Neural cell (in vitro differentiated cells): ENCODE data around the gene SGF29. TPM values are rescaled to one million over a fixed set of nuclear protein-coding genes. Genes with fewer than 3 reads are reported as not detected.
"Not testable (repeated sequence)": the region's sequence is repeated elsewhere in the genome, so short reads cannot be mapped to it uniquely, and the experiment has no call there.

Source experiments
- H2AFZ ChIP-seq: fragments of 200-600, 300-800 bp; sonication (generic), shearing (Covaris generic); 2 replicates; pipeline ENCODE4 v1.6.0; 2014; ENCODE audit warnings: low read depth, mild to moderate bottlenecking, antibody characterized with exemption, low read length, moderate library complexity
- H3F3A ChIP-seq: fragments of 200-600 bp; shearing (Covaris generic); 2 replicates; pipeline ENCODE4 v1.6.1; 2016; ENCODE audit warnings: mild to moderate bottlenecking, moderate library complexity, mixed read lengths, antibody characterized with exemption, low read length; ENCODE audit not compliant: insufficient read depth, poor library complexity, severe bottlenecking
- H3K27ac ChIP-seq: fragments of 200-600, 300-800 bp; sonication (generic), shearing (Covaris generic); 2 replicates; pipeline ENCODE4 v1.5.1; 2014; ENCODE audit warnings: mild to moderate bottlenecking, low read length, moderate library complexity
- H3K27me3 ChIP-seq: fragments of 300-800, 200-600 bp; sonication (generic), shearing (Covaris generic); 2 replicates; pipeline ENCODE4 v1.6.0; 2014; ENCODE audit warnings: mild to moderate bottlenecking, low read depth, low read length, moderate library complexity; ENCODE audit not compliant: insufficient read depth
- H3K36me3 ChIP-seq: fragments of 300-800, 200-600 bp; sonication (generic), shearing (Covaris generic); 2 replicates; pipeline ENCODE4 v1.5.1; 2014; ENCODE audit warnings: mild to moderate bottlenecking, antibody characterized with exemption, low read length, moderate library complexity; ENCODE audit not compliant: insufficient read depth
- H3K4me2 ChIP-seq: fragments of 300-800, 200-600 bp; sonication (generic), shearing (Covaris generic); 2 replicates; pipeline ENCODE4 v1.6.0; 2014; ENCODE audit warnings: mild to moderate bottlenecking, low read length
- H3K4me3 ChIP-seq: fragments of 300-800, 200-600 bp; sonication (generic), shearing (Covaris generic); 2 replicates; pipeline ENCODE4 v1.5.1; 2014; ENCODE audit warnings: mild to moderate bottlenecking, low read length, moderate library complexity
- H3K79me2 ChIP-seq: fragments of 200-600 bp; shearing (Covaris generic); replicated peaks from 2 replicates; pipeline ENCODE4 v1.6.0; 2014; ENCODE audit warnings: mild to moderate bottlenecking, low read length, moderate library complexity; ENCODE audit not compliant: insufficient read depth
- H3K9ac ChIP-seq: fragments of 300-800, 200-600 bp; sonication (generic), shearing (Covaris generic); 2 replicates; pipeline ENCODE4 v1.6.1; 2016; ENCODE audit warnings: mild to moderate bottlenecking, low read length, mixed read lengths
- H3K9me2 ChIP-seq: fragments of 200-600 bp; shearing (Covaris generic); 2 replicates; pipeline ENCODE4 v1.6.1; 2016; ENCODE audit warnings: mild to moderate bottlenecking, low read length, mixed read lengths; ENCODE audit not compliant: insufficient read depth
- H3K9me3 ChIP-seq: fragments of 200-600, 300-800 bp; sonication (generic), shearing (Covaris generic); 2 replicates; pipeline ENCODE4 v1.6.1; 2016; ENCODE audit warnings: mild to moderate bottlenecking, mixed run types, low read length, moderate library complexity, mixed read lengths
- H4K20me1 ChIP-seq: fragments of 200-600 bp; shearing (Covaris generic); 2 replicates; pipeline ENCODE4 v1.6.1; 2016; ENCODE audit warnings: mild to moderate bottlenecking, mixed run types; ENCODE audit not compliant: insufficient read depth
- EP300 ChIP-seq: fragments of 450-650 bp; conservative IDR thresholded peaks from 2 replicates; pipeline ENCODE4 v1.6.1; 2014; ENCODE audit warnings: antibody characterized with exemption, mild to moderate bottlenecking, moderate library complexity; ENCODE audit not compliant: poor library complexity, severe bottlenecking
- EZH2 ChIP-seq: fragments of 200-600, 300-800 bp; shearing (Covaris generic), sonication (generic); IDR thresholded peaks from 2 replicates; pipeline ENCODE4 v1.6.1; 2014; ENCODE audit warnings: antibody characterized with exemption, low read length, borderline replicate concordance, mild to moderate bottlenecking; ENCODE audit not compliant: insufficient read depth, poor library complexity, severe bottlenecking
- MXI1 ChIP-seq: fragments of 450-650 bp; conservative IDR thresholded peaks from 2 replicates; pipeline ENCODE4 v1.6.1; 2014; ENCODE audit warnings: antibody characterized with exemption, mild to moderate bottlenecking; ENCODE audit not compliant: poor library complexity, severe bottlenecking
- POLR2AphosphoS5 ChIP-seq: IDR thresholded peaks from 2 replicates; pipeline ENCODE4 v1.6.1; 2012
- RAD21 ChIP-seq: fragments of 450-650 bp; conservative IDR thresholded peaks from 2 replicates; pipeline ENCODE4 v1.6.1; 2014; ENCODE audit warnings: antibody characterized with exemption, mild to moderate bottlenecking, moderate library complexity
- SMC3 ChIP-seq: fragments of 450-650 bp; conservative IDR thresholded peaks from 2 replicates; pipeline ENCODE4 v1.6.1; 2014; ENCODE audit warnings: antibody characterized with exemption, mild to moderate bottlenecking, moderate library complexity; ENCODE audit not compliant: poor library complexity
- TAF1 ChIP-seq: IDR thresholded peaks from 2 replicates; pipeline ENCODE4 v1.6.1; 2012; ENCODE audit warnings: low read depth
- polyA plus RNA-seq: library from polyadenylated mRNA; depleted of rRNA; stranded (reverse); fragments of >200 nt; gene quantifications from 2 replicates; pipeline ENCODE4 v1.2.3, GENCODE V29; 2014
- TF ChIP-seq, protein P1 (sequence below): fragments of 450-650 bp; IDR thresholded peaks from 2 replicates; pipeline ENCODE4 v1.5.1; 2014; ENCODE audit warnings: antibody characterized with exemption, mild to moderate bottlenecking, moderate library complexity; ENCODE audit not compliant: poor library complexity, severe bottlenecking
- TF ChIP-seq, protein P2 (sequence below): IDR thresholded peaks from 2 replicates; pipeline ENCODE4 v1.6.1; 2012; ENCODE audit warnings: borderline replicate concordance

Gene SGF29
- polyA plus RNA-seq, 1 donor from 2014 or later = 32.8 TPM

DNA sequence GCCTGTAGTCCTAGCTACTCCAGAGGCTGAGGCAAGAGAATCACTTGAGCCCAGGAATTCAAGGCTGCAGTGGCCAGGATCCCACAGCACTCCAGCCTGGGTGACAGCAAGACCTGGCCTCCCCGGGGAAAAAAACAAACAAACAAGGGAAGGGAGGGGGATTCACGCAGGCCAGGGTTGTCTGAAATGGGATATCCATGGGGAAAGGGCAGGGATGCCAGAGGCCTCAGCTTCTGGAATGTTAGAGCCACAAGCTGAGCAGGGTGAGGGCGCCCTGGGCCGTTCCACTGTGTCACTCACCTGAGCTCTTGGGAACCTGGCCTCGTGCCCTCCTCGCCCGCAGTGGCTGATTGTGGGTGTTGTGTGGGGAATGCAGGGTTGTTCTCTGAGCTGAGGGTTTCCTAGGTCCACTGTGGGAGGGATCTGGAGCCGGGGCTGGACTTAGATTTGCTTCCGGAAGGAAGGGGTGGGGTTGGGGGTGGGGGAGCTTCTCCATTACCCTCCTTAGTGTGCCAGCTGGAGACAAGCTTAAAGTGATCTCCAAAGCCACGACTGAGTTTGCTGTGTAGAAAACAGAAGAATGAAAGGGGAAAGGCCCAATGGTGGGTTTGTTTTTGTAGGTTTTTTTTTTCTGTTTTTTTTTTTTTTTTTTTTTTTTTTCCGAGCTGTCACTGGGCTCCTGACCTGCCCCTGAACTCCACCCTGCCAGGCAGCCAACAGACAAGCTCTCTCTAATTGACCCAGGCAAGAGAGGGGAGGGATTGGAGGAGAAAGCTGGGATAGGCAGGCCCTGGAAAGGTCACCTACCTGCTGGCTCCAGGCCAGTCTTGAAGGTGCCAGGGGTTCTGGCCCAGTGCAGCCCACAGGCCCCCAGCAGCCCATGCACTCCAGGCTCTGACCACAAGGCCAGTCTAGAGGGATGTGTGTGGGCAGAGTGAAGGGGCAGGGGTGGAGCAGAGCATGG is 56.2 kb downstream of the SGF29 start, which contains the start of gene SULT1A1:
Gene SULT1A1 (minus strand): TSS at position 414 of the 964 bp plus-strand sequence. CDS start 1,189 bp downstream, outside the sequence.
- Histone ChIP-seq H3K27ac (no peak within 1 kb of the TSS), H3K9ac (no peak within 1 kb of the TSS)

DNA sequence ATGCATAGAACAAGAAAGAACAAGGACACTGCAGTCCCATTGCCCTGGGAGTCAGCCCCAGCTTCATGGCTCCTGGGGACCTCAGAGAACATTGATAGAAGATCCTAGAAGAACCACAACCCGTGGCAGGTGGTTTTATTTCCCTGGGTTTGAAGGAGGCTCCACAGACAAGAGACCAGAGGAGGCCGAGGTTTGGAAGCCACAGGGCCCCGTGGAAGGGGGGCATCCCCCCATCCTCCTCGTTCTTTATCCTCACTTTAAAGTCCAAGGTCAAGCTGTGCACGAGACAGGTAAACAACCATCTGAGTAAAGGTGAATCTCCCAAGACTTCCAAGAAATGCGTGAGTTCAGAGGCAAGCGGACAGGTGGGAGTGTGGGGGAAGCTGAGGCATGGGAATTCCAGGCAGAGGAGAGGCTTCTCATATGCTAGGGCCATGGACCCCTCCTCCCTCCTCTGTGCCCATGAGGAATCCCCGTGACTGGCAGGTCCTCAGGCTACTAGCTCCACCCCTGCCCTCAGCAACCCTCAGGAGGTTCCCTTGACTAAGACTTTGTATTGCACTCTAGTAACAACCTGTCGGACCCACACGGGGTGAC is 57.0 kb downstream of the SGF29 start:
- H3K9ac ChIP-seq = no peak overlapping the region
- H2AFZ ChIP-seq = no peak overlapping the region
- no peaks in the 10 kb centered on the region for H3K9me2 ChIP-seq
- no peaks in the 10 kb centered on the region for H3K27me3 ChIP-seq
- no peaks in the 10 kb centered on the region for H3F3A ChIP-seq
- no peak overlapping the region for H3K27ac ChIP-seq
- H3K4me2 ChIP-seq = no peak overlapping the region
- H4K20me1 ChIP-seq = no peaks in the 10 kb centered on the region
- H3K9me3 ChIP-seq = no peaks in the 10 kb centered on the region
- TF ChIP-seq EZH2 (no peak), EP300 (no peak), MXI1 (no peak), TAF1 (no peak), RAD21 (no peak), POLR2AphosphoS5 (no peak)
- TF ChIP-seq, protein P1, sequence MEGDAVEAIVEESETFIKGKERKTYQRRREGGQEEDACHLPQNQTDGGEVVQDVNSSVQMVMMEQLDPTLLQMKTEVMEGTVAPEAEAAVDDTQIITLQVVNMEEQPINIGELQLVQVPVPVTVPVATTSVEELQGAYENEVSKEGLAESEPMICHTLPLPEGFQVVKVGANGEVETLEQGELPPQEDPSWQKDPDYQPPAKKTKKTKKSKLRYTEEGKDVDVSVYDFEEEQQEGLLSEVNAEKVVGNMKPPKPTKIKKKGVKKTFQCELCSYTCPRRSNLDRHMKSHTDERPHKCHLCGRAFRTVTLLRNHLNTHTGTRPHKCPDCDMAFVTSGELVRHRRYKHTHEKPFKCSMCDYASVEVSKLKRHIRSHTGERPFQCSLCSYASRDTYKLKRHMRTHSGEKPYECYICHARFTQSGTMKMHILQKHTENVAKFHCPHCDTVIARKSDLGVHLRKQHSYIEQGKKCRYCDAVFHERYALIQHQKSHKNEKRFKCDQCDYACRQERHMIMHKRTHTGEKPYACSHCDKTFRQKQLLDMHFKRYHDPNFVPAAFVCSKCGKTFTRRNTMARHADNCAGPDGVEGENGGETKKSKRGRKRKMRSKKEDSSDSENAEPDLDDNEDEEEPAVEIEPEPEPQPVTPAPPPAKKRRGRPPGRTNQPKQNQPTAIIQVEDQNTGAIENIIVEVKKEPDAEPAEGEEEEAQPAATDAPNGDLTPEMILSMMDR = no peak
- no peaks in the 10 kb centered on the region for H3K36me3 ChIP-seq
- no peaks in the 10 kb centered on the region for H3K79me2 ChIP-seq
- H3K4me3 ChIP-seq = no peak overlapping the region

More for the DNA sequence above, 56.2 kb downstream of the SGF29 start, which contains the start of gene SULT1A1:
- Histone ChIP-seq H3K9me3 (no peaks in the 10 kb centered on the region), H3K4me3 (no peak within 1 kb of the TSS), H3K27me3 (no peaks in the 10 kb centered on the region), H3K9me2 (no peaks in the 10 kb centered on the region), H2AFZ (no peak within 1 kb of the TSS), H3F3A (no peaks in the 10 kb centered on the region), H3K79me2 (no peaks in the 10 kb centered on the region), H4K20me1 (no peaks in the 10 kb centered on the region), H3K36me3 (no peaks in the 10 kb centered on the region), H3K4me2 (no peak within 1 kb of the TSS)
- TF ChIP-seq EZH2 (no peak), MXI1 (no peak), TAF1 (no peak), RAD21 (no peak), POLR2AphosphoS5 (no peak), EP300 (no peak), SMC3 (no peak)
- TF ChIP-seq, protein P1 = no peak
- TF ChIP-seq, protein P2, sequence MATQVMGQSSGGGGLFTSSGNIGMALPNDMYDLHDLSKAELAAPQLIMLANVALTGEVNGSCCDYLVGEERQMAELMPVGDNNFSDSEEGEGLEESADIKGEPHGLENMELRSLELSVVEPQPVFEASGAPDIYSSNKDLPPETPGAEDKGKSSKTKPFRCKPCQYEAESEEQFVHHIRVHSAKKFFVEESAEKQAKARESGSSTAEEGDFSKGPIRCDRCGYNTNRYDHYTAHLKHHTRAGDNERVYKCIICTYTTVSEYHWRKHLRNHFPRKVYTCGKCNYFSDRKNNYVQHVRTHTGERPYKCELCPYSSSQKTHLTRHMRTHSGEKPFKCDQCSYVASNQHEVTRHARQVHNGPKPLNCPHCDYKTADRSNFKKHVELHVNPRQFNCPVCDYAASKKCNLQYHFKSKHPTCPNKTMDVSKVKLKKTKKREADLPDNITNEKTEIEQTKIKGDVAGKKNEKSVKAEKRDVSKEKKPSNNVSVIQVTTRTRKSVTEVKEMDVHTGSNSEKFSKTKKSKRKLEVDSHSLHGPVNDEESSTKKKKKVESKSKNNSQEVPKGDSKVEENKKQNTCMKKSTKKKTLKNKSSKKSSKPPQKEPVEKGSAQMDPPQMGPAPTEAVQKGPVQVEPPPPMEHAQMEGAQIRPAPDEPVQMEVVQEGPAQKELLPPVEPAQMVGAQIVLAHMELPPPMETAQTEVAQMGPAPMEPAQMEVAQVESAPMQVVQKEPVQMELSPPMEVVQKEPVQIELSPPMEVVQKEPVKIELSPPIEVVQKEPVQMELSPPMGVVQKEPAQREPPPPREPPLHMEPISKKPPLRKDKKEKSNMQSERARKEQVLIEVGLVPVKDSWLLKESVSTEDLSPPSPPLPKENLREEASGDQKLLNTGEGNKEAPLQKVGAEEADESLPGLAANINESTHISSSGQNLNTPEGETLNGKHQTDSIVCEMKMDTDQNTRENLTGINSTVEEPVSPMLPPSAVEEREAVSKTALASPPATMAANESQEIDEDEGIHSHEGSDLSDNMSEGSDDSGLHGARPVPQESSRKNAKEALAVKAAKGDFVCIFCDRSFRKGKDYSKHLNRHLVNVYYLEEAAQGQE = no peak

DNA sequence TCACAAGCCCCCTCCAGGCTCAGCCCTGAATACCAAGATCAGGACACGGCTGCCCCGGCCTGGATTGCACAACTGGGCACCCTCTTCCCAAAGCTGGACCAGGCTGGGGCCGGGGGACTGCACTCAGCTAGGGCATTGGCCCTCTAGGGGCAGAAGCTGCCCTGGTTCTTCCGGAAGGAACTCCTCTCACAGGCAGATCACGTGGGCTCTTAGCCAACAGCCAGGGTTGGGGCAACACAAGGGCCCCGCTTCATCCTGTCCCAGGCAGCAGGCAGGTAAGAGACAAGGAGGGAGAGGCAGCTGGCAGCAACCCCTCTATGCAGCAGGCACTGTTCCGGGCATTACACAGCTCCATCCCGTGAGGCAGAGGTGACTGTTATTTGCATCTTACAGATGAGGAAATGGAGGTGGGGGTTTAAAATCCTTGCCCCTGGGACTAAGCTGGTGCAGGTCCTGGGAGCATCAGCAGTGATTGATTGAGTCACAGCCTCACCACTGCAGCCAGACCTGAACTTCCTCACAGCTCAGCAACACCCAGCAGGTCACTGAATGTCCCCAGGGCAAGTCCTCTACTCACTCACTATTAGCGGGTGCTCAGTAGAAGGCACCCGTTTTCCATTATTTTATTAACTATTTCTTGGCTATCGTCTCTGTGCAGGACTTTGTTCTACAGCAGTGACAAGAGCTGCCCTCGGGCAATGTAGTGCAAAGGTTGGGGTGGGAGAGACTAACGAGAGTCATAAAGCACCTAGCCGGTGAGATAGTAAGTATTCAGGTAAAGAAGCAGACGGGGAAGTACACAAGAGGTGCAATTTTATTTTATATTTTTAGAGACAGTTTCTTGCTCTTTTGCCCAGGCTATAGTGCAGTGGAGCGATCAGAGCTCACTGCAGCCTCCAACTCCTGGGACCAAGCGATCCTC is 58.9 kb downstream of the SGF29 start:
- H3K4me3 ChIP-seq, H3K27me3 ChIP-seq, H3K4me2 ChIP-seq, H3K9me3 ChIP-seq, H4K20me1 ChIP-seq, H3K9ac ChIP-seq, H3F3A ChIP-seq, H3K36me3 ChIP-seq, H3K27ac ChIP-seq, H3K79me2 ChIP-seq, H2AFZ ChIP-seq, H3K9me2 ChIP-seq: not testable (repeated sequence)
